KMS-11 (cell line): ENCODE data around the gene TESMIN.

Source experiments
- H2AFZ ChIP-seq: fragments of 200-600 bp; sonication (generic); 2 replicates; pipeline ENCODE4 v1.6.1; 2016; ENCODE audit warnings: antibody characterized with exemption, mixed run types, low read depth
- H3K27ac ChIP-seq: fragments of 200-600 bp; sonication (generic); 2 replicates; pipeline ENCODE4 v1.6.1; 2016; ENCODE audit warnings: mild to moderate bottlenecking, mixed run types
- H3K27me3 ChIP-seq: fragments of 200-600 bp; sonication (generic); 2 replicates; pipeline ENCODE4 v1.6.1; 2017; ENCODE audit warnings: mild to moderate bottlenecking, low read depth, mixed run types, moderate library complexity; ENCODE audit not compliant: insufficient read depth
- H3K36me3 ChIP-seq: fragments of 200-600 bp; sonication (generic); 2 replicates; pipeline ENCODE4 v1.6.1; 2017; ENCODE audit warnings: mild to moderate bottlenecking, mixed run types; ENCODE audit not compliant: insufficient read depth
- H3K4me1 ChIP-seq: fragments of 200-600 bp; sonication (generic); 2 replicates; pipeline ENCODE4 v1.6.1; 2016; ENCODE audit warnings: mild to moderate bottlenecking, low read depth, mixed run types; ENCODE audit not compliant: poor library complexity, severe bottlenecking
- H3K4me2 ChIP-seq: fragments of 200-600 bp; sonication (generic); 2 replicates; pipeline ENCODE4 v1.7.0; 2016; ENCODE audit warnings: mild to moderate bottlenecking, mixed run types
- H3K4me3 ChIP-seq: fragments of 200-600 bp; sonication (generic); IDR thresholded peaks from 2 replicates; pipeline ENCODE4 v1.6.1; 2017; ENCODE audit warnings: low read depth, low read length, mixed read lengths; ENCODE audit not compliant: insufficient read depth
- H3K79me2 ChIP-seq: fragments of 200-600 bp; sonication (generic); 2 replicates; pipeline ENCODE4 v1.6.1; 2016; ENCODE audit warnings: low read depth, mixed run types; ENCODE audit not compliant: insufficient read depth
- H3K9ac ChIP-seq: fragments of 200-600 bp; sonication (generic); 2 replicates; pipeline ENCODE4 v1.6.1; 2016; ENCODE audit warnings: mild to moderate bottlenecking, mixed run types
- H4K20me1 ChIP-seq: fragments of 200-600 bp; sonication (generic); 2 replicates; pipeline ENCODE4 v1.6.1; 2016; ENCODE audit warnings: mild to moderate bottlenecking, mixed run types; ENCODE audit not compliant: insufficient read depth
- TF ChIP-seq, protein P1 (sequence below): fragments of 200-600 bp; sonication (generic); conservative IDR thresholded peaks from 2 replicates; pipeline ENCODE4 v1.6.1; 2017; ENCODE audit warnings: low read depth, mild to moderate bottlenecking, antibody characterized with exemption, low read length, moderate library complexity, mixed read lengths

TESMIN gene

DNA sequence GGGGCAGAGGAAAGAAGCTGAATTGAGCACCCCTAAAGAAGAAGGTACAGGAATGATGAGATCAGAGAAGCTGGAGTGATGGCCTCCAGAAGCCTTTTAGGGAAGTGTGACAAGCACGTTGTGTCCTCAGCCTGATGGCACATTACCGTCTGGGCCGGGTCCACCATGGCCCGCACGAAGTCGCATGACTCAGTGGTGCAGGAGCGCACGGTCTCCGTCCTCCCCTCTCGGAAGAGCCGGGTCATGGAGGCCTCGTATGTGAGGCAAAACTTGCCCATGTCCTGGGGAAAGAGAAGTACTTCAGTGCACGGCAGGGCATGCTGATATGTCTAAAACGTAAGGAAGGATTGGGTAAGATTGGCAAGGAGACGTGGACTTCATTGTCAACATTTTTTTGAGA, 11.2 kb upstream of the TESMIN start:
- Histone ChIP-seq H4K20me1 (no peaks in the 10 kb centered on the region), H3K79me2 (no peaks in the 10 kb centered on the region), H3K36me3 (no peaks in the 10 kb centered on the region), H3K4me3 (no peak overlapping the region), H2AFZ (no peak overlapping the region), H3K9ac (no peak overlapping the region), H3K4me1 (peaks cover 10% of the 10 kb centered on the region), H3K27me3 (no peaks in the 10 kb centered on the region), H3K27ac (no peak overlapping the region), H3K4me2 (no peak overlapping the region)
- TF ChIP-seq, protein P1, sequence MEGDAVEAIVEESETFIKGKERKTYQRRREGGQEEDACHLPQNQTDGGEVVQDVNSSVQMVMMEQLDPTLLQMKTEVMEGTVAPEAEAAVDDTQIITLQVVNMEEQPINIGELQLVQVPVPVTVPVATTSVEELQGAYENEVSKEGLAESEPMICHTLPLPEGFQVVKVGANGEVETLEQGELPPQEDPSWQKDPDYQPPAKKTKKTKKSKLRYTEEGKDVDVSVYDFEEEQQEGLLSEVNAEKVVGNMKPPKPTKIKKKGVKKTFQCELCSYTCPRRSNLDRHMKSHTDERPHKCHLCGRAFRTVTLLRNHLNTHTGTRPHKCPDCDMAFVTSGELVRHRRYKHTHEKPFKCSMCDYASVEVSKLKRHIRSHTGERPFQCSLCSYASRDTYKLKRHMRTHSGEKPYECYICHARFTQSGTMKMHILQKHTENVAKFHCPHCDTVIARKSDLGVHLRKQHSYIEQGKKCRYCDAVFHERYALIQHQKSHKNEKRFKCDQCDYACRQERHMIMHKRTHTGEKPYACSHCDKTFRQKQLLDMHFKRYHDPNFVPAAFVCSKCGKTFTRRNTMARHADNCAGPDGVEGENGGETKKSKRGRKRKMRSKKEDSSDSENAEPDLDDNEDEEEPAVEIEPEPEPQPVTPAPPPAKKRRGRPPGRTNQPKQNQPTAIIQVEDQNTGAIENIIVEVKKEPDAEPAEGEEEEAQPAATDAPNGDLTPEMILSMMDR = no peak

DNA sequence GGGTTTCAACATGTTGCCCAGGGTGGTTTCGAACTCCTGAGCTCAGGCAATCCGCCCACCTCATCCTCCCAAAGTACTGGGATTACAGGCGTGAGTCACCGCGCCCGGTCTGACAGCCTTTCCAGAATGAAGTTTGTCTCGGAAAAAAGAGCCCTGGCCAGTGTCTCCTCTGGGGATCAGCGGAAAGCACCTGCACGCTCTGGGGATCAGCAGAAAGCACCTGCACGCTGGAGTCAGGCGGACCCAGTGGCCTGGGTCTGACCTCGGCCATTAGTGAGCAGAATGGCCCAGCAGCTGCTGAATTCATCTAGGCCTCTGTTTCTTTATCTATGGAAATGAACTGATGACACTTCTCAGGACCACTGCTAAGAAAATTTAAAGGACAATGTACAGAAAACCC, 10.5 kb upstream of the TESMIN start:
- H3K4me2 ChIP-seq = no peak overlapping the region
- no peak overlapping the region for H2AFZ ChIP-seq
- H4K20me1 ChIP-seq = no peaks in the 10 kb centered on the region
- H3K36me3 ChIP-seq = no peaks in the 10 kb centered on the region
- no peaks in the 10 kb centered on the region for H3K79me2 ChIP-seq
- no peaks in the 10 kb centered on the region for H3K27me3 ChIP-seq
- H3K4me3 ChIP-seq = no peak overlapping the region
- TF ChIP-seq, protein P1 = no peak
- no peak overlapping the region for H3K9ac ChIP-seq
- H3K27ac ChIP-seq = no peak overlapping the region
- peaks cover 10% of the 10 kb centered on the region for H3K4me1 ChIP-seq

DNA sequence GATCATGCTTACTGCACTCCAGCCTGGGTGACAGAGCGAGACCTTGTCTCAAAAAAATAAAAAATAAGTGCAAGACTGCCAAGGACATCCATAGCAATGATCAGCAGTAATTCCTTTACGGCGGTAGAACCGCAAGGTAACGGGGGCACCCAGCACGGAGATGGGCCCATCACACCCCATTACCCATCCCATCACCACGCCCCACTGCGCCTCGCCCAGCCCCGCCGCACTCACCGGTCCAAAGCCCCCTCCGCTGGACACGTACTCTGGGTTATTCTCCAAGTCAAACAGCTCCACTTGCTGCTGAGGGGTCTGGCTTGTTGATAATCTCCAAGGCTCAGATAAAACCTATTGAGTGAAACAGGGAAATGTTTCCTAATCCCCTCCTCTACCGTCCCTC, 8.7 kb upstream of the TESMIN start:
- Histone ChIP-seq H2AFZ (no peak overlapping the region), H3K27ac (no peak overlapping the region), H3K36me3 (no peaks in the 10 kb centered on the region), H3K4me1 (peaks cover 10% of the 10 kb centered on the region), H3K4me3 (no peak overlapping the region), H3K27me3 (no peaks in the 10 kb centered on the region), H4K20me1 (no peaks in the 10 kb centered on the region), H3K9ac (no peak overlapping the region), H3K4me2 (no peak overlapping the region), H3K79me2 (no peaks in the 10 kb centered on the region)
- TF ChIP-seq, protein P1 = no peak

DNA sequence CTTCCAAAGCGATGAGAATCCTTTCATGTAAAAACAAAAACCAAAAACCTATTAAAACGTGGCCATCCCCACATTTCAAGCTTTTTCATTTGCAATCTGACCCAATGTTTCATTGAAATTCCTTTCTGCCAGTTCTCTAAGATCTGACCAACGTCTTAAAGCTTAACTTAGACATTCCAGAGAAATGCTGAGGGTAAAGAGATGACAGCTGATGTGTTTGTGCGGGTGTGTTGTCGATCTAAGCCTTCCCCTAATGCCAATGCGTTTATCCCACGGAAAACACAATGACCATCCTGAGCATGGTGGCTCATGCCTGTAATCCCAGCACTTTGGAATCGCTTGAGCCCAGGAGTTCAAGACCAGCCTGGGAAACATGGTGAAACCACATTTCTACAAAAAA, 6.4 kb upstream of the TESMIN start:
- no peak overlapping the region for H3K27ac ChIP-seq
- no peaks in the 10 kb centered on the region for H3K79me2 ChIP-seq
- H3K9ac ChIP-seq = no peak overlapping the region
- no peak overlapping the region for H3K4me3 ChIP-seq
- H3K4me2 ChIP-seq = no peak overlapping the region
- H2AFZ ChIP-seq = no peak overlapping the region
- H3K4me1 ChIP-seq = peaks cover under 1% of the 10 kb centered on the region
- no peaks in the 10 kb centered on the region for H3K27me3 ChIP-seq
- no peaks in the 10 kb centered on the region for H4K20me1 ChIP-seq
- TF ChIP-seq, protein P1 = no peak
- no peaks in the 10 kb centered on the region for H3K36me3 ChIP-seq
